Panc1 (cell line): ENCODE measurements around the gene SLC7A6. TPM values are rescaled to one million over a fixed set of nuclear protein-coding genes. Genes with fewer than 3 reads are reported as not detected.

Experiments
- ATAC-seq: fragments of 200-7000 bp; cut with Tn5 transposase; 2 replicates; pipeline ENCODE4 v1.9.1; 2020; ENCODE audit warnings: mild to moderate bottlenecking, moderate library complexity
- BruUV-seq: library from RNA; stranded (reverse); fragments of 400-500 nt; replicated peaks from 2 replicates; lab custom pipeline; 2021; lab: Mats Ljungman, UMichigan
- CTCF ChIA-PET: fragments of 300-600 bp; sonication (Branson Sonifier 250); formaldehyde crosslinking; loops from one replicate; lab custom pipeline; 2022; ENCODE audit warnings: antibody characterized with exemption; lab: Charles Lee
- POLR2A ChIA-PET: fragments of 300-600 bp; sonication (Branson Sonifier 250); formaldehyde crosslinking; loops from one replicate; lab custom pipeline; 2022; ENCODE audit warnings: antibody characterized with exemption; lab: Charles Lee
- DNase-seq: peaks from one replicate; pipeline ENCODE4 v3.0.0-alpha.2; 2010; ENCODE audit warnings: low read depth, low spot score
- H3K27ac ChIP-seq: 2 replicates; pipeline ENCODE4 v1.5.1; 2011; ENCODE audit warnings: mild to moderate bottlenecking, low read length, inconsistent platforms
- H3K27me3 ChIP-seq: fragments of 200-500 bp; sonication (Bioruptor generic); 2 replicates; pipeline ENCODE4 v1.6.0; 2014; ENCODE audit warnings: low read length, inconsistent platforms; ENCODE audit not compliant: control insufficient read depth, insufficient read depth
- H3K36me3 ChIP-seq: fragments of 200-500 bp; sonication (Bioruptor generic); 2 replicates; pipeline ENCODE4 v1.5.1; 2014; ENCODE audit warnings: inconsistent platforms, mild to moderate bottlenecking, low read length, moderate library complexity; ENCODE audit not compliant: control insufficient read depth, insufficient read depth
- H3K4me1 ChIP-seq: 2 replicates; pipeline ENCODE4 v1.5.1; 2011; ENCODE audit warnings: inconsistent platforms, mild to moderate bottlenecking, low read length, moderate library complexity; ENCODE audit not compliant: control insufficient read depth, insufficient read depth
- H3K4me3 ChIP-seq, 2 experiments: 2 replicates each; pipeline ENCODE4 v1.5.1; 2011 to 2012; ENCODE audit warnings: low read depth in 2 of 2, low read length in 2 of 2, mild to moderate bottlenecking in 2 of 2, inconsistent platforms in 1 of 2, moderate library complexity in 1 of 2
- H3K9me3 ChIP-seq: fragments of 200-500 bp; sonication (Bioruptor generic); 2 replicates; pipeline ENCODE4 v1.5.1; 2014; ENCODE audit warnings: low read depth, mild to moderate bottlenecking, inconsistent platforms, low read length, moderate library complexity; ENCODE audit not compliant: control insufficient read depth, insufficient read depth
- CTCF ChIP-seq: fragments of 450-650 bp; IDR thresholded peaks from 2 replicates; pipeline ENCODE4 v1.5.1; 2017; ENCODE audit warnings: mild to moderate bottlenecking
- POLR2AphosphoS5 ChIP-seq: IDR thresholded peaks from 2 replicates; pipeline ENCODE4 v1.6.1; 2012; ENCODE audit warnings: mild to moderate bottlenecking, low read depth, low read length, moderate library complexity
- SIN3A ChIP-seq: IDR thresholded peaks from 2 replicates; pipeline ENCODE4 v1.6.1; 2012; ENCODE audit warnings: low read depth, mild to moderate bottlenecking, low read length, moderate library complexity, borderline replicate concordance; ENCODE audit not compliant: insufficient read depth
- TCF7L2 ChIP-seq: IDR thresholded peaks from 2 replicates; pipeline ENCODE4 v1.6.1; 2011; ENCODE audit warnings: mild to moderate bottlenecking, low read depth, low read length, inconsistent platforms
- in situ Hi-C: cut with HindIII; loops from 2 replicates; pipeline ENCODE4 v1.10.0; 2016; ENCODE audit warnings: low sequenced_read_pairs, low pct_unique_long_range_greater_than_20kb
- intact Hi-C: fragments of 100-400 bp; cut with micrococcal nuclease; formaldehyde crosslinking; loops from one replicate; pipeline ENCODE4 v1.10.0; 2022; ENCODE audit not compliant: unreplicated experiment
- total RNA-seq: library from RNA; stranded (reverse); gene quantifications from one replicate; pipeline ENCODE4 v1.2.1, GENCODE V29; 2021; ENCODE audit not compliant: unreplicated experiment
- TF ChIP-seq, protein P1 (sequence below), 2 experiments: IDR thresholded peaks; 2 replicates each; pipeline ENCODE4 v1.6.1; 2011 to 2012; ENCODE audit warnings: low read depth in 2 of 2, control low read depth in 1 of 2, low read length in 1 of 2, mild to moderate bottlenecking in 1 of 2, moderate library complexity in 1 of 2; ENCODE audit not compliant: insufficient read depth in 1 of 2

The SLC7A6 gene
- total RNA-seq, 1 experiment from 2014 or later, result 58.9 TPM

DNA sequence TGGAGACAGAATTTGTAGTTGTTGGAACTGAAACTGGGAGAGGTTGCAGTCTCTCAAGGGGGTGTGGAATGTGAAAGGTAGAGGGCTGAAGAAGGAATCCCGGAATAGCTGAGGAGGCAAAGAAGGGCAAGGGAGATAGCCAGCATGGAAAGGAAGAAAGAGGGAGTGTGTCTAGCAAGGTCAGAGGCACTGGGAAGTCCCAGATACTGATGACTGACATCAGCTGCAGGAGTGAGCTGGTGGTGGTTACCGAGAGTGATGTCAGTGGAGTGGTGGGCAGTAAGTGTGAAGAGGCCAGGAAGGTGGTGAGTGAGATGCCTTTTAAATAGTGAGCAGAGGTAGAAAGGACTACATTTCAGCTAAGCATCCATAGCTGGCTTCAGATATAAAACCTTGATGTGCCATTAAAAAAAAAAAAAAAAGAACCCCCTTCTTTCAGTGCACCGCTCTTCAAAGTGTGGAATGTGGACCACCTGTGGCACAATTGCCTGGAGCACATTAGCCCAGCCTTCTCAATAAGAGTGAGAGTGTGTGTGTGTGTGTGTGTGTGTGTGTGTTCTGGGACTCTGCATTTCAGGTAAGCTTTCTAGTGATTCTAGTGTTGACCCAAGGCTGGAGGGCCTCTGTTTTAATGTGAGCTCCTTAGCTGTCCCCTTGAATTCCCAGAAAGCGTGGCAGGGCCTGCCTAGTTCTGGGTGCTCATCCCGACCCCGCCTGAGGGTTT is 55.0 kb downstream of the SLC7A6 start:
- Histone ChIP-seq H3K9me3 (no peaks in the 10 kb centered on the region), H3K4me3 (no peak overlapping the region), H3K36me3 (peaks cover 5% of the 10 kb centered on the region), H3K27ac (no peak overlapping the region), H3K27me3 (no peaks in the 10 kb centered on the region), H3K4me1 (no peaks in the 10 kb centered on the region)
- ATAC-seq, result no peak
- in situ Hi-C loops, result no loop called here
- ChIA-PET POLR2A (no interaction called here), CTCF (interaction anchor here (0.7 kb wide), 1 partner anchor 85 kb away, joined by 4 read pairs; no protein-coding TSS in a partner anchor)
- no peak for DNase-seq
- no TSS peak for BruUV-seq
- intact Hi-C loops, result no loop called here
- TF ChIP-seq CTCF (no peak), POLR2AphosphoS5 (no peak), SIN3A (no peak), TCF7L2 (no peak)
- TF ChIP-seq, protein P1, sequence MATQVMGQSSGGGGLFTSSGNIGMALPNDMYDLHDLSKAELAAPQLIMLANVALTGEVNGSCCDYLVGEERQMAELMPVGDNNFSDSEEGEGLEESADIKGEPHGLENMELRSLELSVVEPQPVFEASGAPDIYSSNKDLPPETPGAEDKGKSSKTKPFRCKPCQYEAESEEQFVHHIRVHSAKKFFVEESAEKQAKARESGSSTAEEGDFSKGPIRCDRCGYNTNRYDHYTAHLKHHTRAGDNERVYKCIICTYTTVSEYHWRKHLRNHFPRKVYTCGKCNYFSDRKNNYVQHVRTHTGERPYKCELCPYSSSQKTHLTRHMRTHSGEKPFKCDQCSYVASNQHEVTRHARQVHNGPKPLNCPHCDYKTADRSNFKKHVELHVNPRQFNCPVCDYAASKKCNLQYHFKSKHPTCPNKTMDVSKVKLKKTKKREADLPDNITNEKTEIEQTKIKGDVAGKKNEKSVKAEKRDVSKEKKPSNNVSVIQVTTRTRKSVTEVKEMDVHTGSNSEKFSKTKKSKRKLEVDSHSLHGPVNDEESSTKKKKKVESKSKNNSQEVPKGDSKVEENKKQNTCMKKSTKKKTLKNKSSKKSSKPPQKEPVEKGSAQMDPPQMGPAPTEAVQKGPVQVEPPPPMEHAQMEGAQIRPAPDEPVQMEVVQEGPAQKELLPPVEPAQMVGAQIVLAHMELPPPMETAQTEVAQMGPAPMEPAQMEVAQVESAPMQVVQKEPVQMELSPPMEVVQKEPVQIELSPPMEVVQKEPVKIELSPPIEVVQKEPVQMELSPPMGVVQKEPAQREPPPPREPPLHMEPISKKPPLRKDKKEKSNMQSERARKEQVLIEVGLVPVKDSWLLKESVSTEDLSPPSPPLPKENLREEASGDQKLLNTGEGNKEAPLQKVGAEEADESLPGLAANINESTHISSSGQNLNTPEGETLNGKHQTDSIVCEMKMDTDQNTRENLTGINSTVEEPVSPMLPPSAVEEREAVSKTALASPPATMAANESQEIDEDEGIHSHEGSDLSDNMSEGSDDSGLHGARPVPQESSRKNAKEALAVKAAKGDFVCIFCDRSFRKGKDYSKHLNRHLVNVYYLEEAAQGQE (IDR thresholded peaks at IDR 0.05; ENCODE audit: insufficient read depth in 1 of 2, low read depth in 2 of 2, low read length in 1 of 2), result no peak

GRCh38 chr16:68324336-68324735 is 60.0 kb downstream of the SLC7A6 start:
- ATAC-seq (no peak), DNase-seq (no peak)
- no peak for TF ChIP-seq CTCF
- TF ChIP-seq, protein P1 (IDR thresholded peaks at IDR 0.05; ENCODE audit: insufficient read depth in 1 of 2, low read depth in 2 of 2, low read length in 1 of 2), result no peak
- TF ChIP-seq SIN3A, result no peak
- TF ChIP-seq TCF7L2, result no peak
- no peak for TF ChIP-seq POLR2AphosphoS5
- in situ Hi-C loops (no loop called here), intact Hi-C loops (no loop called here)
- no TSS peak for BruUV-seq
- Histone ChIP-seq H3K27me3 (no peaks in the 10 kb centered on the region), H3K36me3 (peaks cover 5% of the 10 kb centered on the region; the same call in 1 of the 2 replicates), H3K27ac (no peak overlapping the region), H3K4me1 (peaks cover 13% of the 10 kb centered on the region), H3K9me3 (no peaks in the 10 kb centered on the region), H3K4me3 (no peak overlapping the region)
- ChIA-PET POLR2A (no interaction called here), CTCF (interaction anchor here (1.1 kb wide), 1 partner anchor 61 kb away, joined by 3 read pairs; no protein-coding TSS in a partner anchor)
